ENCODE results near the gene FLVCR2. TPM values are rescaled to one million over a fixed set of nuclear protein-coding genes. Genes with fewer than 3 reads are reported as not detected.

Gene FLVCR2
- polyA plus RNA-seq, 1 donor from 2014 or later, result not detected

- Histone ChIP-seq H3F3A (ENCODE audit: insufficient read depth, low read length, poor library complexity, severe bottlenecking) (no peaks in the 10 kb centered on the region), H3K4me2 (ENCODE audit: low read length) (no peak overlapping the region), H3K79me2 (replicated peaks; ENCODE audit: insufficient read depth, low read length) (no peaks in the 10 kb centered on the region), H4K20me1 (ENCODE audit: insufficient read depth) (no peaks in the 10 kb centered on the region), H3K9ac (ENCODE audit: low read length) (no peak overlapping the region), H3K36me3 (ENCODE audit: insufficient read depth, low read length) (no peaks in the 10 kb centered on the region), H3K9me2 (ENCODE audit: insufficient read depth, low read length) (no peaks in the 10 kb centered on the region), H3K27ac (ENCODE audit: low read length) (no peak overlapping the region), H2AFZ (ENCODE audit: low read depth, low read length) (no peak overlapping the region), H3K9me3 (ENCODE audit: low read length) (no peaks in the 10 kb centered on the region), H3K27me3 (ENCODE audit: insufficient read depth, low read depth, low read length) (no peaks in the 10 kb centered on the region), H3K4me3 (ENCODE audit: low read length) (no peak overlapping the region)
- TF ChIP-seq RAD21 (conservative IDR thresholded peaks at IDR 0.05) (no peak), POLR2AphosphoS5 (IDR thresholded peaks at IDR 0.05) (no peak), SMC3 (conservative IDR thresholded peaks at IDR 0.05; ENCODE audit: poor library complexity) (no peak), MXI1 (conservative IDR thresholded peaks at IDR 0.05; ENCODE audit: poor library complexity, severe bottlenecking) (no peak), TAF1 (IDR thresholded peaks at IDR 0.05; ENCODE audit: low read depth) (no peak), EP300 (conservative IDR thresholded peaks at IDR 0.05; ENCODE audit: poor library complexity, severe bottlenecking) (no peak), EZH2 (IDR thresholded peaks at IDR 0.05; ENCODE audit: borderline replicate concordance, insufficient read depth, low read length, poor library complexity, severe bottlenecking) (no peak)
- TF ChIP-seq, protein P1, sequence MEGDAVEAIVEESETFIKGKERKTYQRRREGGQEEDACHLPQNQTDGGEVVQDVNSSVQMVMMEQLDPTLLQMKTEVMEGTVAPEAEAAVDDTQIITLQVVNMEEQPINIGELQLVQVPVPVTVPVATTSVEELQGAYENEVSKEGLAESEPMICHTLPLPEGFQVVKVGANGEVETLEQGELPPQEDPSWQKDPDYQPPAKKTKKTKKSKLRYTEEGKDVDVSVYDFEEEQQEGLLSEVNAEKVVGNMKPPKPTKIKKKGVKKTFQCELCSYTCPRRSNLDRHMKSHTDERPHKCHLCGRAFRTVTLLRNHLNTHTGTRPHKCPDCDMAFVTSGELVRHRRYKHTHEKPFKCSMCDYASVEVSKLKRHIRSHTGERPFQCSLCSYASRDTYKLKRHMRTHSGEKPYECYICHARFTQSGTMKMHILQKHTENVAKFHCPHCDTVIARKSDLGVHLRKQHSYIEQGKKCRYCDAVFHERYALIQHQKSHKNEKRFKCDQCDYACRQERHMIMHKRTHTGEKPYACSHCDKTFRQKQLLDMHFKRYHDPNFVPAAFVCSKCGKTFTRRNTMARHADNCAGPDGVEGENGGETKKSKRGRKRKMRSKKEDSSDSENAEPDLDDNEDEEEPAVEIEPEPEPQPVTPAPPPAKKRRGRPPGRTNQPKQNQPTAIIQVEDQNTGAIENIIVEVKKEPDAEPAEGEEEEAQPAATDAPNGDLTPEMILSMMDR (IDR thresholded peaks at IDR 0.05; ENCODE audit: poor library complexity, severe bottlenecking), result no peak
- TF ChIP-seq, protein P2, sequence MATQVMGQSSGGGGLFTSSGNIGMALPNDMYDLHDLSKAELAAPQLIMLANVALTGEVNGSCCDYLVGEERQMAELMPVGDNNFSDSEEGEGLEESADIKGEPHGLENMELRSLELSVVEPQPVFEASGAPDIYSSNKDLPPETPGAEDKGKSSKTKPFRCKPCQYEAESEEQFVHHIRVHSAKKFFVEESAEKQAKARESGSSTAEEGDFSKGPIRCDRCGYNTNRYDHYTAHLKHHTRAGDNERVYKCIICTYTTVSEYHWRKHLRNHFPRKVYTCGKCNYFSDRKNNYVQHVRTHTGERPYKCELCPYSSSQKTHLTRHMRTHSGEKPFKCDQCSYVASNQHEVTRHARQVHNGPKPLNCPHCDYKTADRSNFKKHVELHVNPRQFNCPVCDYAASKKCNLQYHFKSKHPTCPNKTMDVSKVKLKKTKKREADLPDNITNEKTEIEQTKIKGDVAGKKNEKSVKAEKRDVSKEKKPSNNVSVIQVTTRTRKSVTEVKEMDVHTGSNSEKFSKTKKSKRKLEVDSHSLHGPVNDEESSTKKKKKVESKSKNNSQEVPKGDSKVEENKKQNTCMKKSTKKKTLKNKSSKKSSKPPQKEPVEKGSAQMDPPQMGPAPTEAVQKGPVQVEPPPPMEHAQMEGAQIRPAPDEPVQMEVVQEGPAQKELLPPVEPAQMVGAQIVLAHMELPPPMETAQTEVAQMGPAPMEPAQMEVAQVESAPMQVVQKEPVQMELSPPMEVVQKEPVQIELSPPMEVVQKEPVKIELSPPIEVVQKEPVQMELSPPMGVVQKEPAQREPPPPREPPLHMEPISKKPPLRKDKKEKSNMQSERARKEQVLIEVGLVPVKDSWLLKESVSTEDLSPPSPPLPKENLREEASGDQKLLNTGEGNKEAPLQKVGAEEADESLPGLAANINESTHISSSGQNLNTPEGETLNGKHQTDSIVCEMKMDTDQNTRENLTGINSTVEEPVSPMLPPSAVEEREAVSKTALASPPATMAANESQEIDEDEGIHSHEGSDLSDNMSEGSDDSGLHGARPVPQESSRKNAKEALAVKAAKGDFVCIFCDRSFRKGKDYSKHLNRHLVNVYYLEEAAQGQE (IDR thresholded peaks at IDR 0.05; ENCODE audit: borderline replicate concordance), result no peak
These were observed 27.5 kb downstream of the FLVCR2 start for GRCh38 chr14:75605916-75606315.

DNA sequence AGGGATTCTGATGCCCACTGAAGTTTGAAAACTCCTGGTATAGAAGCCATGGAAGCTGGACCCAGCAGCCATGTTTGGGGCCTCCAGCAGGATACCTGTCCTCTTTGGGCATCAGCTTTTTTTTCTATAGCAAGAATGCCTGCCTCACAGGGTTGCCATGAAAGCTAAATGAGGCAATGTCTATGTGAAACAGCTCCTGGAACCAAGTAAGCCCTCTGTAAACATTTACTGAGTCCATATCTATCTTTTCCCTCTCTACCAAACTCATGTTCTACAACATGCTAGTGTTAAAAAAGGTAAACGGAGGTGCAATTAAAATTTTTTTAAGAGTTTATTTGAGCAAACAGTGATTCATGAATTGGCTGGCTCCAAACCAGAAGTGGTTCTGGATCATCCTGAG lies 28.6 kb downstream of the FLVCR2 start:
- H4K20me1 ChIP-seq (ENCODE audit: insufficient read depth), result no peaks in the 10 kb centered on the region
- H3F3A ChIP-seq (ENCODE audit: insufficient read depth, low read length, poor library complexity, severe bottlenecking), result no peaks in the 10 kb centered on the region
- no peaks in the 10 kb centered on the region for H3K79me2 ChIP-seq (replicated peaks; ENCODE audit: insufficient read depth, low read length)
- no peaks in the 10 kb centered on the region for H3K9me3 ChIP-seq (ENCODE audit: low read length)
- no peak overlapping the region for H3K4me2 ChIP-seq (ENCODE audit: low read length)
- TF ChIP-seq MXI1 (conservative IDR thresholded peaks at IDR 0.05; ENCODE audit: poor library complexity, severe bottlenecking) (no peak), RAD21 (conservative IDR thresholded peaks at IDR 0.05) (no peak)
- TF ChIP-seq, protein P1 (IDR thresholded peaks at IDR 0.05; ENCODE audit: poor library complexity, severe bottlenecking), result no peak
- H3K9ac ChIP-seq (ENCODE audit: low read length), result no peak overlapping the region
- no peaks in the 10 kb centered on the region for H3K36me3 ChIP-seq (ENCODE audit: insufficient read depth, low read length)
- no peaks in the 10 kb centered on the region for H3K9me2 ChIP-seq (ENCODE audit: insufficient read depth, low read length)
- H3K4me3 ChIP-seq (ENCODE audit: low read length), result no peak overlapping the region
- no peak overlapping the region for H2AFZ ChIP-seq (ENCODE audit: low read depth, low read length)
- no peak overlapping the region for H3K27ac ChIP-seq (ENCODE audit: low read length)
- no peaks in the 10 kb centered on the region for H3K27me3 ChIP-seq (ENCODE audit: insufficient read depth, low read depth, low read length)

Data from neural cell (in vitro differentiated cells).